Liver (tissue), 9 donors: ENCODE data around the gene ANKLE1. TPM values are rescaled to one million over a fixed set of nuclear protein-coding genes. Genes with fewer than 3 reads are reported as not detected.

Source experiments
- DNase-seq: peaks from one replicate; pipeline ENCODE4 v3.0.0-alpha.2; 2017; ENCODE audit warnings: low spot score
- H3K27ac ChIP-seq, 2 donors: one replicate each; pipeline ENCODE4 v1.7.0; 2013; ENCODE audit warnings: inconsistent platforms in 2 of 2, low read length in 2 of 2, control low read depth in 1 of 2, low read depth in 1 of 2, mild to moderate bottlenecking in 1 of 2
- H3K27me3 ChIP-seq, 4 donors: one replicate each; pipeline versions ENCODE4 v1.6.1 to v1.7.0; 2013; ENCODE audit warnings: low read length in 3 of 4, inconsistent platforms in 1 of 4, mild to moderate bottlenecking in 1 of 4, moderate library complexity in 1 of 4; ENCODE audit not compliant: control insufficient read depth in 4 of 4, insufficient read depth in 4 of 4
- H3K36me3 ChIP-seq, 4 donors: one replicate each; pipeline versions ENCODE4 v1.6.1 to v1.7.0; 2013; ENCODE audit warnings: low read length in 3 of 4, mild to moderate bottlenecking in 3 of 4, low read depth in 1 of 4, moderate library complexity in 1 of 4; ENCODE audit not compliant: control insufficient read depth in 4 of 4, insufficient read depth in 3 of 4
- H3K4me1 ChIP-seq, 4 donors: one replicate each; pipeline versions ENCODE4 v1.6.1 to v1.7.0; 2013; ENCODE audit warnings: low read length in 3 of 4, mild to moderate bottlenecking in 3 of 4, moderate library complexity in 1 of 4; ENCODE audit not compliant: control insufficient read depth in 4 of 4, insufficient read depth in 4 of 4
- H3K4me3 ChIP-seq, 3 donors: one replicate each; pipeline versions ENCODE4 v1.6.1 to v1.7.0; 2013; ENCODE audit warnings: low read length in 3 of 3, control low read depth in 1 of 3, low read depth in 1 of 3, mild to moderate bottlenecking in 1 of 3
- H3K9ac ChIP-seq, 2 donors: one replicate each; pipeline ENCODE4 v1.7.0; 2013; ENCODE audit warnings: low read length in 2 of 2, mild to moderate bottlenecking in 2 of 2, moderate library complexity in 2 of 2, control low read depth in 1 of 2, low read depth in 1 of 2
- H3K9me3 ChIP-seq, 4 donors: one replicate each; pipeline versions ENCODE4 v1.6.1 to v1.7.0; 2013; ENCODE audit warnings: low read length in 3 of 4; ENCODE audit not compliant: control insufficient read depth in 4 of 4
- ATF3 ChIP-seq: IDR thresholded peaks from 2 replicates; pipeline ENCODE4 v1.6.1; 2016; ENCODE audit warnings: antibody characterized with exemption
- FOXA1 ChIP-seq: IDR thresholded peaks from 2 replicates; pipeline ENCODE4 v1.6.1; 2016; ENCODE audit warnings: antibody characterized with exemption
- FOXA2 ChIP-seq: IDR thresholded peaks from 2 replicates; pipeline ENCODE4 v1.6.1; 2016; ENCODE audit warnings: antibody characterized with exemption
- HNF4A ChIP-seq, 2 donors: conservative IDR thresholded peaks; 2 replicates each; pipeline ENCODE4 v1.6.1; 2016; ENCODE audit warnings: antibody characterized with exemption in 2 of 2, mild to moderate bottlenecking in 2 of 2
- HNF4G ChIP-seq: IDR thresholded peaks from 2 replicates; pipeline ENCODE4 v1.6.1; 2016; ENCODE audit warnings: antibody characterized with exemption
- JUND ChIP-seq, 2 donors: IDR thresholded peaks; 2 replicates each; pipeline ENCODE4 v1.6.1; 2016; ENCODE audit warnings: antibody characterized with exemption in 2 of 2
- RAD21 ChIP-seq, 2 donors: IDR thresholded peaks; 2 replicates each; pipeline ENCODE4 v1.6.1; 2016; ENCODE audit warnings: antibody characterized with exemption in 2 of 2, mild to moderate bottlenecking in 2 of 2
- RXRA ChIP-seq, 2 donors: IDR thresholded peaks; 2 replicates each; pipeline ENCODE4 v1.6.1; 2017 to 2018; ENCODE audit warnings: antibody characterized with exemption in 2 of 2, mild to moderate bottlenecking in 1 of 2
- SP1 ChIP-seq: IDR thresholded peaks from 2 replicates; pipeline ENCODE4 v1.6.1; 2018; ENCODE audit warnings: antibody characterized with exemption, mild to moderate bottlenecking
- TAF1 ChIP-seq: conservative IDR thresholded peaks from 2 replicates; pipeline ENCODE4 v1.6.1; 2016; ENCODE audit warnings: antibody characterized with exemption, mild to moderate bottlenecking
- YY1 ChIP-seq: IDR thresholded peaks from 2 replicates; pipeline ENCODE4 v1.6.1; 2016; ENCODE audit warnings: antibody characterized with exemption, mild to moderate bottlenecking
- WGBS: extraction: QIAGEN DNeasy Blood & Tissue Kit; methylation state at CpG from one replicate; pipeline ENCODE4 v1.1.7; 2013; 5-methylcytosine and 5-hydroxymethylcytosine counted together
- polyA plus RNA-seq, 2 donors: library from polyadenylated mRNA; stranded (reverse) in 1 of 2; unstranded in 1 of 2; fragments of 200-250 nt in 1 of 2; fragments of >200 nt in 1 of 2; fragmentation: Nextera tagmentation in 1 of 2; extraction: Ambion mirVana in 1 of 2; gene quantifications; one replicate each; pipeline versions ENCODE4 v1.2.1 to v1.2.3, GENCODE V29; 2013 to 2015
- total RNA-seq, 2 donors: library from RNA; depleted of rRNA; stranded (reverse); fragments of >200 nt; gene quantifications; one replicate each; pipeline ENCODE4 v1.2.3, GENCODE V29; 2014
- TF ChIP-seq, protein P1 (sequence below): IDR thresholded peaks from 2 replicates; pipeline ENCODE4 v1.6.1; 2016; ENCODE audit warnings: antibody characterized with exemption, mild to moderate bottlenecking
- TF ChIP-seq, protein P2 (sequence below): IDR thresholded peaks from 2 replicates; pipeline ENCODE4 v1.6.1; 2016; ENCODE audit warnings: antibody characterized with exemption
- TF ChIP-seq, protein P3 (sequence below): fragments of 150-350 bp; IDR thresholded peaks from 2 replicates; pipeline ENCODE4 v1.5.1; 2017; ENCODE audit warnings: improper control_type of control experiment, low read depth, low read length; ENCODE audit not compliant: missing input control
- donor health status: healthy.
- donor health status: healthy.
- donor health status: healthy.
- donor health status: healthy.
- donor health status: healthy.

ANKLE1 gene
- total and polyA plus RNA-seq, 4 donors = 0.10 to 43.2 (median 0.29) TPM

GRCh38 chr19:17260842-17261325 is 20.8 kb upstream of the ANKLE1 start:
- H3K9ac ChIP-seq = no peak overlapping the region

GRCh38 chr19:17262557-17262956 is 19.1 kb upstream of the ANKLE1 start:
- no peaks in the 10 kb centered on the region for H3K36me3 ChIP-seq
- WGBS = 90% methylated on average over 16 of the region's 16 CpGs
- H3K27me3 ChIP-seq = no peaks in the 10 kb centered on the region
- DNase-seq = no peak
- no peak overlapping the region for H3K27ac ChIP-seq
- no peaks in the 10 kb centered on the region for H3K9me3 ChIP-seq
- H3K4me3 ChIP-seq = no peak overlapping the region
- H3K9ac ChIP-seq = no peak overlapping the region
- peaks cover 0 to 2% (median 1%) of the 10 kb centered on the region in 4 donors for H3K4me1 ChIP-seq
- TF ChIP-seq JUND (IDR thresholded peaks at IDR 0.05) (no peak), HNF4G (no peak), SP1 (no peak), ATF3 (no peak), RXRA (IDR thresholded peaks at IDR 0.05) (no peak), FOXA2 (no peak)
- TF ChIP-seq, protein P1, sequence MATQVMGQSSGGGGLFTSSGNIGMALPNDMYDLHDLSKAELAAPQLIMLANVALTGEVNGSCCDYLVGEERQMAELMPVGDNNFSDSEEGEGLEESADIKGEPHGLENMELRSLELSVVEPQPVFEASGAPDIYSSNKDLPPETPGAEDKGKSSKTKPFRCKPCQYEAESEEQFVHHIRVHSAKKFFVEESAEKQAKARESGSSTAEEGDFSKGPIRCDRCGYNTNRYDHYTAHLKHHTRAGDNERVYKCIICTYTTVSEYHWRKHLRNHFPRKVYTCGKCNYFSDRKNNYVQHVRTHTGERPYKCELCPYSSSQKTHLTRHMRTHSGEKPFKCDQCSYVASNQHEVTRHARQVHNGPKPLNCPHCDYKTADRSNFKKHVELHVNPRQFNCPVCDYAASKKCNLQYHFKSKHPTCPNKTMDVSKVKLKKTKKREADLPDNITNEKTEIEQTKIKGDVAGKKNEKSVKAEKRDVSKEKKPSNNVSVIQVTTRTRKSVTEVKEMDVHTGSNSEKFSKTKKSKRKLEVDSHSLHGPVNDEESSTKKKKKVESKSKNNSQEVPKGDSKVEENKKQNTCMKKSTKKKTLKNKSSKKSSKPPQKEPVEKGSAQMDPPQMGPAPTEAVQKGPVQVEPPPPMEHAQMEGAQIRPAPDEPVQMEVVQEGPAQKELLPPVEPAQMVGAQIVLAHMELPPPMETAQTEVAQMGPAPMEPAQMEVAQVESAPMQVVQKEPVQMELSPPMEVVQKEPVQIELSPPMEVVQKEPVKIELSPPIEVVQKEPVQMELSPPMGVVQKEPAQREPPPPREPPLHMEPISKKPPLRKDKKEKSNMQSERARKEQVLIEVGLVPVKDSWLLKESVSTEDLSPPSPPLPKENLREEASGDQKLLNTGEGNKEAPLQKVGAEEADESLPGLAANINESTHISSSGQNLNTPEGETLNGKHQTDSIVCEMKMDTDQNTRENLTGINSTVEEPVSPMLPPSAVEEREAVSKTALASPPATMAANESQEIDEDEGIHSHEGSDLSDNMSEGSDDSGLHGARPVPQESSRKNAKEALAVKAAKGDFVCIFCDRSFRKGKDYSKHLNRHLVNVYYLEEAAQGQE = no peak
- TF ChIP-seq, protein P2, sequence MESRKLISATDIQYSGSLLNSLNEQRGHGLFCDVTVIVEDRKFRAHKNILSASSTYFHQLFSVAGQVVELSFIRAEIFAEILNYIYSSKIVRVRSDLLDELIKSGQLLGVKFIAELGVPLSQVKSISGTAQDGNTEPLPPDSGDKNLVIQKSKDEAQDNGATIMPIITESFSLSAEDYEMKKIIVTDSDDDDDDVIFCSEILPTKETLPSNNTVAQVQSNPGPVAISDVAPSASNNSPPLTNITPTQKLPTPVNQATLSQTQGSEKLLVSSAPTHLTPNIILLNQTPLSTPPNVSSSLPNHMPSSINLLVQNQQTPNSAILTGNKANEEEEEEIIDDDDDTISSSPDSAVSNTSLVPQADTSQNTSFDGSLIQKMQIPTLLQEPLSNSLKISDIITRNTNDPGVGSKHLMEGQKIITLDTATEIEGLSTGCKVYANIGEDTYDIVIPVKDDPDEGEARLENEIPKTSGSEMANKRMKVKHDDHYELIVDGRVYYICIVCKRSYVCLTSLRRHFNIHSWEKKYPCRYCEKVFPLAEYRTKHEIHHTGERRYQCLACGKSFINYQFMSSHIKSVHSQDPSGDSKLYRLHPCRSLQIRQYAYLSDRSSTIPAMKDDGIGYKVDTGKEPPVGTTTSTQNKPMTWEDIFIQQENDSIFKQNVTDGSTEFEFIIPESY = no peak

More at GRCh38 chr19:17260842-17261325, 20.8 kb upstream of the ANKLE1 start:
- Histone ChIP-seq H3K27ac (no peak overlapping the region), H3K36me3 (no peaks in the 10 kb centered on the region), H3K4me1 (no peaks in the 10 kb centered on the region), H3K9me3 (no peaks in the 10 kb centered on the region), H3K4me3 (no peak overlapping the region), H3K27me3 (no peaks in the 10 kb centered on the region)
- WGBS = 24% methylated on average over 15 of the region's 15 CpGs
- peak; percentile 91 for DNase-seq
- TF ChIP-seq HNF4G (no peak), YY1 (no peak), FOXA2 (no peak), FOXA1 (no peak), TAF1 (no peak), SP1 (no peak), HNF4A (conservative IDR thresholded peaks at IDR 0.05) (no peak), RAD21 (IDR thresholded peaks at IDR 0.05) (peak; percentile 70 to 90), RXRA (IDR thresholded peaks at IDR 0.05) (no peak)
- TF ChIP-seq, protein P3, sequence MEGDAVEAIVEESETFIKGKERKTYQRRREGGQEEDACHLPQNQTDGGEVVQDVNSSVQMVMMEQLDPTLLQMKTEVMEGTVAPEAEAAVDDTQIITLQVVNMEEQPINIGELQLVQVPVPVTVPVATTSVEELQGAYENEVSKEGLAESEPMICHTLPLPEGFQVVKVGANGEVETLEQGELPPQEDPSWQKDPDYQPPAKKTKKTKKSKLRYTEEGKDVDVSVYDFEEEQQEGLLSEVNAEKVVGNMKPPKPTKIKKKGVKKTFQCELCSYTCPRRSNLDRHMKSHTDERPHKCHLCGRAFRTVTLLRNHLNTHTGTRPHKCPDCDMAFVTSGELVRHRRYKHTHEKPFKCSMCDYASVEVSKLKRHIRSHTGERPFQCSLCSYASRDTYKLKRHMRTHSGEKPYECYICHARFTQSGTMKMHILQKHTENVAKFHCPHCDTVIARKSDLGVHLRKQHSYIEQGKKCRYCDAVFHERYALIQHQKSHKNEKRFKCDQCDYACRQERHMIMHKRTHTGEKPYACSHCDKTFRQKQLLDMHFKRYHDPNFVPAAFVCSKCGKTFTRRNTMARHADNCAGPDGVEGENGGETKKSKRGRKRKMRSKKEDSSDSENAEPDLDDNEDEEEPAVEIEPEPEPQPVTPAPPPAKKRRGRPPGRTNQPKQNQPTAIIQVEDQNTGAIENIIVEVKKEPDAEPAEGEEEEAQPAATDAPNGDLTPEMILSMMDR = peak; percentile 89
- TF ChIP-seq, protein P2 = no peak
- TF ChIP-seq, protein P1 = no peak
